GM12878 (cell line): Measurements from ENCODE around the gene AGAP2. TPM values are rescaled to one million over a fixed set of nuclear protein-coding genes. Genes with fewer than 3 reads are reported as not detected.

Source experiments
- ATAC-seq: fragments of 200-7000 bp; cut with Tn5 transposase; 3 replicates; pipeline ENCODE4 v1.9.1; 2020; ENCODE audit warnings: mild to moderate bottlenecking, moderate library complexity
- BruUV-seq: library from RNA; stranded (reverse); fragments of 400-500 nt; replicated peaks from 2 replicates; lab custom pipeline; 2021; lab: Mats Ljungman, UMichigan
- CTCF ChIA-PET: fragments of 300-600 bp; sonication (Branson Sonifier 250); formaldehyde crosslinking; extraction: SDS; loops from one replicate; lab custom pipeline; 2021; ENCODE audit warnings: inconsistent platforms; lab: Yijun Ruan, JAX
- POLR2A ChIA-PET: fragments of 350-600 bp; formaldehyde crosslinking; extraction: SDS; loops from one replicate; lab custom pipeline; 2021; ENCODE audit warnings: inconsistent platforms; lab: Charles Lee
- RAD21 ChIA-PET: fragments of 300-600 bp; sonication (Branson Sonifier 250); formaldehyde crosslinking; loops from one replicate; lab custom pipeline; 2023; ENCODE audit warnings: antibody characterized with exemption; ENCODE audit not compliant: unreplicated experiment; lab: Charles Lee
- SMC1A ChIA-PET: fragments of 300-600 bp; sonication (Branson Sonifier 250); formaldehyde crosslinking; loops from one replicate; lab custom pipeline; 2023; ENCODE audit not compliant: unreplicated experiment, uncharacterized antibody; lab: Charles Lee
- DNase-seq: peaks from one replicate; pipeline ENCODE4 v3.0.0-alpha.2; 2011; ENCODE audit warnings: low read depth, low spot score
- FAIRE-seq: peaks from 3 replicates; lab custom pipeline; 2011; peaks lifted over from hg19 to GRCh38; lab: Jason Lieb, UNC
- H2AFZ ChIP-seq: 2 replicates; pipeline ENCODE4 v1.6.0; 2011; ENCODE audit warnings: low read depth, low read length, control low read depth; ENCODE audit not compliant: control insufficient read depth
- H3K27ac ChIP-seq: 2 replicates; pipeline ENCODE4 v1.5.1; 2011; ENCODE audit warnings: control low read depth; ENCODE audit not compliant: control insufficient read depth, insufficient read depth
- H3K27me3 ChIP-seq, 2 experiments: replicated peaks in 1 of 2; 2 replicates each; pipeline versions ENCODE4 v1.6.0 to v1.6.1; 2011; ENCODE audit warnings: low read length in 1 of 2; ENCODE audit not compliant: control insufficient read depth in 2 of 2, insufficient read depth in 2 of 2
- H3K36me3 ChIP-seq, 2 experiments: 2 replicates each; pipeline ENCODE4 v1.5.1; 2011; ENCODE audit warnings: low read length in 1 of 2; ENCODE audit not compliant: control insufficient read depth in 2 of 2, insufficient read depth in 2 of 2
- H3K4me1 ChIP-seq: 2 replicates; pipeline ENCODE4 v1.6.1; 2011; ENCODE audit warnings: mild to moderate bottlenecking, low read length, moderate library complexity, mixed read lengths; ENCODE audit not compliant: control insufficient read depth, insufficient read depth
- H3K4me2 ChIP-seq: 2 replicates; pipeline ENCODE4 v1.6.0; 2011; ENCODE audit warnings: control low read depth; ENCODE audit not compliant: control insufficient read depth, insufficient read depth
- H3K4me3 ChIP-seq: fragments of 200-600 bp; sonication (generic); 2 replicates; pipeline ENCODE4 v1.5.1; 2016
- H3K79me2 ChIP-seq: 2 replicates; pipeline ENCODE4 v1.6.0; 2011; ENCODE audit warnings: low read length; ENCODE audit not compliant: control insufficient read depth, insufficient read depth
- H3K9ac ChIP-seq: 2 replicates; pipeline ENCODE4 v1.8.0; 2011; ENCODE audit warnings: low read length, control low read depth, mixed read lengths; ENCODE audit not compliant: control insufficient read depth, insufficient read depth
- H3K9me3 ChIP-seq: replicated peaks from 3 replicates; pipeline ENCODE4 v1.5.1; 2011; ENCODE audit warnings: mild to moderate bottlenecking, low read length; ENCODE audit not compliant: control insufficient read depth, insufficient read depth
- H4K20me1 ChIP-seq: 2 replicates; pipeline ENCODE4 v1.6.0; 2011; ENCODE audit not compliant: control insufficient read depth, insufficient read depth
- CBX3 ChIP-seq: fragments of 200-600 bp; sonication (generic); IDR thresholded peaks from 2 replicates; pipeline ENCODE4 v1.6.1; 2016; ENCODE audit warnings: low read depth, borderline replicate concordance
- CHD4 ChIP-seq: fragments of 200-600 bp; sonication (generic); IDR thresholded peaks from 2 replicates; pipeline ENCODE4 v1.6.1; 2016; ENCODE audit warnings: mild to moderate bottlenecking
- CREM ChIP-seq: IDR thresholded peaks from 2 replicates; pipeline ENCODE4 v1.6.1; 2014; ENCODE audit warnings: antibody characterized with exemption, low read depth
- CUX1 ChIP-seq: IDR thresholded peaks from 2 replicates; pipeline ENCODE4 v1.6.1; 2012; ENCODE audit warnings: improper control_type of control experiment, low read depth, low read length; ENCODE audit not compliant: insufficient replicate concordance
- EED ChIP-seq: sonication (generic); IDR thresholded peaks from 2 replicates; pipeline ENCODE4 v1.6.1; 2016; ENCODE audit warnings: antibody characterized with exemption, low read depth
- ELK1 ChIP-seq: IDR thresholded peaks from 2 replicates; pipeline ENCODE4 v1.6.1; 2012; ENCODE audit warnings: low read depth, low read length, improper control_type of control experiment
- GABPA ChIP-seq: IDR thresholded peaks from 2 replicates; pipeline ENCODE4 v1.6.1; 2014; ENCODE audit warnings: antibody characterized with exemption, low read depth, mild to moderate bottlenecking, inconsistent platforms
- HDAC6 ChIP-seq: fragments of 200-600 bp; sonication (generic); IDR thresholded peaks from one replicate; pipeline ENCODE4 v1.8.0; 2017; ENCODE audit warnings: antibody characterized with exemption; ENCODE audit not compliant: unreplicated experiment
- IKZF1 ChIP-seq: fragments of 450-650 bp; conservative IDR thresholded peaks from 2 replicates; pipeline ENCODE4 v1.6.1; 2017; ENCODE audit warnings: antibody characterized with exemption, mild to moderate bottlenecking
- MEF2A ChIP-seq: IDR thresholded peaks from 2 replicates; pipeline ENCODE4 v1.6.1; 2011; ENCODE audit warnings: low read depth, mild to moderate bottlenecking, low read length, moderate library complexity; ENCODE audit not compliant: insufficient read depth
- NFXL1 ChIP-seq: fragments of 450-650 bp; IDR thresholded peaks from 2 replicates; pipeline ENCODE4 v1.6.1; 2017; ENCODE audit warnings: antibody characterized with exemption, mild to moderate bottlenecking, borderline replicate concordance
- PAX8 ChIP-seq: fragments of 450-650 bp; IDR thresholded peaks from 2 replicates; pipeline ENCODE4 v1.6.1; 2017; ENCODE audit warnings: mild to moderate bottlenecking, moderate library complexity
- RAD21 ChIP-seq: IDR thresholded peaks from 2 replicates; pipeline ENCODE4 v1.6.1; 2011; ENCODE audit warnings: mild to moderate bottlenecking, low read depth, low read length, moderate library complexity; ENCODE audit not compliant: insufficient read depth
- RELB ChIP-seq: fragments of 450-650 bp; IDR thresholded peaks from 2 replicates; pipeline ENCODE4 v1.6.1; 2017; ENCODE audit warnings: low read depth, mild to moderate bottlenecking, moderate library complexity
- USF2 ChIP-seq: IDR thresholded peaks from 2 replicates; pipeline ENCODE4 v1.6.1; 2011; ENCODE audit warnings: low read depth, low read length, improper control_type of control experiment, borderline replicate concordance
- WGBS: methylation state at CpG from one replicate; pipeline ENCODE4 v1.1.6; 2016; ENCODE audit warnings: low lambda C conversion rate; ENCODE audit not compliant: insufficient replicate concordance, insufficient coverage; ENCODE audit errors: missing lambda C conversion rate; 5-methylcytosine and 5-hydroxymethylcytosine counted together
- in situ Hi-C: fragments of 300-500 bp; cut with MboI; formaldehyde crosslinking; loops from 9 replicates; pipeline ENCODE4 v1.14.3; 2018; ENCODE audit warnings: mixed read lengths
- intact Hi-C: fragments of 100-400 bp; cut with micrococcal nuclease; formaldehyde crosslinking; loops from one replicate; pipeline ENCODE4 v1.14.2; 2022; ENCODE audit not compliant: unreplicated experiment
- polyA plus RNA-seq, 11 experiments: library from polyadenylated mRNA; depleted of rRNA in 4 of 11; unstranded in 6 of 11; stranded (reverse) in 5 of 11; fragments of >200 nt; fragmentation: Nextera tagmentation in 4 of 11; fragmentation: Illumina TruSeq in 1 of 11; extraction: Ambion mirVana in 4 of 11; extraction: Trizol in 1 of 11; gene quantifications; 1 replicate in 1 of 11; 2 replicates in 10 of 11; pipeline versions ENCODE4 v1.2.1 to v1.2.3, GENCODE V29; 2011 to 2016; ENCODE audit warnings: inconsistent platforms in 2 of 11, missing spikeins in 2 of 11, low read depth in 1 of 11
- total RNA-seq, 4 experiments: library from RNA; depleted of rRNA in 3 of 4; stranded (reverse); fragments of >200 nt in 3 of 4; fragmentation: Illumina TruSeq in 1 of 4; extraction: Trizol in 1 of 4; gene quantifications; 2 replicates each; pipeline versions ENCODE4 v1.2.1 to v1.2.3, GENCODE V29; 2013 to 2021

Gene AGAP2
- total and polyA plus RNA-seq, 10 of the 15 experiments (the other 5 are each of a cell fraction or from before 2014, with no cell fraction given), result 0.29 to 19.8 (median 11.0) TPM

- Histone ChIP-seq H3K27me3 (no peaks in the 10 kb centered on the region), H4K20me1 (no peaks in the 10 kb centered on the region), H3K9ac (no peak overlapping the region), H3K36me3 (no peaks in the 10 kb centered on the region), H3K79me2 (peaks cover 15% of the 10 kb centered on the region), H3K4me3 (no peak overlapping the region), H3K4me1 (peaks cover 8% of the 10 kb centered on the region; the same call in 1 of the 2 replicates), H2AFZ (no peak overlapping the region), H3K4me2 (no peak overlapping the region), H3K9me3 (no peaks in the 10 kb centered on the region), H3K27ac (no peak overlapping the region)
- ATAC-seq (no peak), FAIRE-seq (no peak), DNase-seq (no peak)
- SMC1A ChIA-PET, result interaction anchor here (0.8 to 1.8 kb wide), 2 partner anchors 21 to 123 kb away, joined by 3 to 5 read pairs; no protein-coding TSS in a partner anchor
- POLR2A ChIA-PET, result no interaction called here
- in situ Hi-C loops, result no loop called here
- RAD21 ChIA-PET, result interaction anchor here (1.3 kb wide), 1 partner anchor 13 kb away, joined by 5 read pairs; the partner anchor contains the start of gene CYP27B1
- intact Hi-C loops, result no loop called here
- TF ChIP-seq USF2, result no peak
- TF ChIP-seq EED, result no peak
- no peak for TF ChIP-seq GABPA
- no peak for TF ChIP-seq CHD4
- no peak for TF ChIP-seq RAD21
- TF ChIP-seq NFXL1, result no peak
- TF ChIP-seq ELK1, result no peak
- no peak for TF ChIP-seq PAX8
- TF ChIP-seq HDAC6, result no peak
- no peak for TF ChIP-seq CREM
- TF ChIP-seq CUX1, result no peak
- TF ChIP-seq IKZF1, result no peak
- no peak for TF ChIP-seq CBX3
- TF ChIP-seq RELB, result no peak
- TF ChIP-seq MEF2A, result no peak
- no TSS peak for BruUV-seq
- WGBS, result 49% methylated on average over 4 of the region's 4 CpGs
- CTCF ChIA-PET, result interaction anchor here (0.6 to 2.1 kb wide), 7 partner anchors 8 to 188 kb away, joined by 3 to 13 read pairs (median 4); partner anchors contain the start of genes EEF1AKMT3 and METTL1
Observed at GRCh38 chr12:57780284-57780897, 41.8 kb upstream of the AGAP2 start.
